ENCODE measurements around the gene APMAP.

DNA sequence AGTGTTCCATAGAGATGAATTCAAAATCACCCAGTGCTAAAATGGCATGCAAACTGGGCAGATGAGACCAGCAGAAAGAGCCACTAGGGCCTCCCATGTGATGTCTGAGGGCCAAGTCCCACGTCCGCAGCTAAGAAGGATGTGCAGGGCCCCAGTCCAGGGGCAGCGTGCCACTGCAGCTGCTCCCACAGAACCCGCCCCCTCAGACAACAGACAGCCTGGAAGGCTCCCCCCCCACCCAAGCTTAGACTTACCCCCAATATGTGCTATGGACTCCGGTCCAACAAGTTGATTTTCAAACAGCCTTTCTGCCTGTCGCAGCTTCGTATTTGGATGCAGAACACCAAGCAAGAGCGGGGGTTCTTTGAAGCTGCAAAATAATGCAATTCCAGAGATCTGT, 14.0 kb downstream of the APMAP start:
- TF ChIP-seq POLR2AphosphoS5 (IDR thresholded peaks at IDR 0.05) (no peak), POLR2A (IDR thresholded peaks at IDR 0.05) (no peak), CTCF (IDR thresholded peaks at IDR 0.05) (no peak)
